Prostate gland (tissue), 2 donors: Measurements from ENCODE around the gene CAV1.
"Not testable (repeated sequence)": the region's sequence is repeated elsewhere in the genome, so short reads cannot be mapped to it uniquely, and the experiment has no call there.

ENCODE experiments used
- CTCF ChIP-seq, 4 experiments: fragments of 200-600 bp in 2 of 4; fragments of 450-650 bp in 2 of 4; sonication (generic) in 2 of 4; IDR thresholded peaks; 1 replicate in 3 of 4; 2 replicates in 1 of 4; pipeline ENCODE4 v1.5.1; 2016 to 2019; ENCODE audit warnings: antibody characterized with exemption in 4 of 4, mild to moderate bottlenecking in 2 of 4, moderate library complexity in 2 of 4
- POLR2A ChIP-seq: fragments of 450-650 bp; IDR thresholded peaks from one replicate; pipeline ENCODE4 v1.6.1; 2016; ENCODE audit warnings: antibody characterized with exemption, mild to moderate bottlenecking
- POLR2AphosphoS5 ChIP-seq: sonication (generic); formaldehyde crosslinking; IDR thresholded peaks from one replicate; pipeline ENCODE4 v1.6.1; 2017; ENCODE audit warnings: antibody characterized with exemption

GRCh38 chr7:116587200-116587599 lies 62.4 kb downstream of the CAV1 start:
- TF ChIP-seq CTCF (IDR thresholded peaks at IDR 0.05); POLR2A; POLR2AphosphoS5: not testable (repeated sequence)
